Hypothalamus (tissue), 51 donors: Measurements from ENCODE around the gene L3MBTL4.
"Not testable (repeated sequence)": the region's sequence is repeated elsewhere in the genome, so short reads cannot be mapped to it uniquely, and the experiment has no call there.

Source experiments
- DNase-seq, 51 donors: peaks; one replicate each; lab custom pipeline; 2025; lab: John Stamatoyannopoulos, UW

L3MBTL4 gene

DNA sequence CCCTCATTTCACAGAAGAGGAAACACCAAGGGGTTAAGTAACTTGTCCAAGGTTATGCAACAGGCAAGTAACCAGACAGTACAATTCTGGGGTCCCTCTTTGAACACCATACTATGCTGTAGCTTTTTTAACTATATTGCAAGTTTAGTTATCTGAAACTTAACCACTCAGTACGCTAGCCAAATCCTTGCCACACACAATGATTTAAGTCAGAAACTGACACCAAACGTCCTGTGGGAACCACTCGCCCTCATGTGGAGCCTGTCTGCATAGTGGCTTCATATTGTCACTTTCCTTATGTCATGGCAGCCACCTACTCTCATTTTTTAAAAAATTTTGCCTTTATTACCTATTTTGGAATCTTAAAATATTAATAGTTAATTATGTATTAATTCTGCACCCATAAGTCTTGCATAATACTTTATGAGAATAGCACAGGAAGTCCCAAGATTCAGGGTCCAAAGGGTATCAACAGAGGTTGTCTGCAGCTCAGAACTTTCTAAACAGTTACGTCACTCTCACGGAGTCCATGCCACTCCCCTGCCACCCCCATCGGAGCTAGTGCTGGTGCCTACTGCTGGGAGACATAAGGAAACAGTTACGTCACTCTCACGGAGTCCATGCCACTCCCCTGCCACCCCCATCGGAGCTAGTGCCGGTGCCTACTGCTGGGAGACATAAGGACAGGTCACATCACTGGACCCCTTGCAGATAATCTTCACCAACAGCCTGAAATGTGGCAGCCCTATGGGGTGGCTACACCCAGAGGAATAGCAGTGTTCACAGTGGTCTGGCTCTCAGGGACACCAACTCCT, 99.0 kb downstream of the L3MBTL4 start:
- DNase-seq, result no peak

DNA sequence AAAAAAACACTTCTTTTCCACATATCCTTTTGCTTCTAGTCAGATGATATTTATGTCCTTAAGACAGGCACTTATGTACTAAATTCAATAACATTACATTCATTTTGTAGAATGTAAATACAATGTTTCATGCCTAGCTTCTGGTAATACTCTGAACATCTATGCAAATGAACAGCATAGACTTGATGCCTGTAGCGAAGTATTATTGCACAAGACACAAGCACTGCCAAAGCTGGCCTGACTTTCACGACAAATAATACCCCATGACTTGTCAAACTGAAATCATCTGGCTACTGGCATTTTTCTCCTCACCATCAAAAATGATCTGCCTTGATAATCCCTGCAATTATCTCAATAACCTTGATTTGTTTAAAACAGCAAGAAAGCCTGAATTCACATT, 101.3 kb downstream of the L3MBTL4 start:
- DNase-seq, result no peak

DNA sequence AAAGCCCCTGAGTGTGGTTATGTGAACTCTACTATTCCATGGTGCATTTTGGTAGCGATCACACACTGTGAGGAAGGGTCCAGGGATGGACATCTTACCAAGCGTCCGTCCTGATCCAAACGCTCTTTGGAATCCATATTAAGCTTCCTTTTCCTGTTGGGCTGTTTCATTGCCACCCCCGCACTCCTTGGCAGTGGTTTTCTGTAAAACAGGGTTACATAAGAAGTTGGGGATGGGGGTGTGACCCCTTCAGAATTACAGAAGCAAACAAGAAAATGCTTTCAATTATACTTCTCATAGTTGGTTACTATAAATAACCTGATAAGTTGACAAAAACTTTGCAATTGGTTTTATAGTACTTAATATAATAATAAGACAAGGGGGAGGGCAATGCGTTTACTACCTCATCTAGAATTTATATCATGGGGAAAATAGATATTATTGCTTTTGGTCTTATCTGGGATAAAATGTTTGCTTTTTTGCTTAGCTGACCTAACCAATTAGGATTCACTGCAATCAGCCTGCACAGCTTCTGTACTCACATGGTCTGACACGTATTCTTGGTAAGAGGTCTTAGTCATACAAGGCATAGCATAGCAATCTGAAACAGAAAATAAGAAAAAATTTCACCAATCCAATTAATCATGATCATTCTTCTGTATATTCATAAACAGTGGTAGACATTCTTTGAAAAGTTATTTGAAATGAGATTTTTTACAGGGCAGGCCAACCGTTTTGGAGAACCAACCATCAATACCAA, 103.1 kb downstream of the L3MBTL4 start:
- DNase-seq, result no peak

- no peak for DNase-seq
Measured at GRCh38 chr18:6310714-6311113, 104.0 kb downstream of the L3MBTL4 start.

DNA sequence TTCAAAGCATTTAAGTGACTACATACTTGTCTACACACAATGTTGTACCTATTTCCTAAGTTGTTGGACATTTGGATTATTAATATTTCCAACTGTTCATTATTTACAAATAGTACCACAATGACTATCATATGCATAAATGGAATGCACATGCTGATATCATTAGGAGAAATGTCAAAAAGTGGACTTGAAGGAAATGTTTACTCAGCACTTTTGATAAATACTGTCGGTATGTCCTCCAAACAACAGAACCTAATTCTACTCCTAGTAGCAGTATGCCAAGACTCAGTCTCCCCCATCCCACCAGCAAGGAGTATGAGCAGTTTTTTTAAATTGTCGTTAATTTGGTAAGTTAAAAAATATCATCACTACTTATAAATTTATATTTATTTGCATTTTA, 116.8 kb downstream of the L3MBTL4 start:
- no peak for DNase-seq

- peak in 2 of 51 donors; percentile 12 to 25 for DNase-seq
Measured at GRCh38 chr18:6294148-6294784, 120.4 kb downstream of the L3MBTL4 start.

GRCh38 chr18:6289843-6290242, 124.9 kb downstream of the L3MBTL4 start:
- no peak for DNase-seq

DNA sequence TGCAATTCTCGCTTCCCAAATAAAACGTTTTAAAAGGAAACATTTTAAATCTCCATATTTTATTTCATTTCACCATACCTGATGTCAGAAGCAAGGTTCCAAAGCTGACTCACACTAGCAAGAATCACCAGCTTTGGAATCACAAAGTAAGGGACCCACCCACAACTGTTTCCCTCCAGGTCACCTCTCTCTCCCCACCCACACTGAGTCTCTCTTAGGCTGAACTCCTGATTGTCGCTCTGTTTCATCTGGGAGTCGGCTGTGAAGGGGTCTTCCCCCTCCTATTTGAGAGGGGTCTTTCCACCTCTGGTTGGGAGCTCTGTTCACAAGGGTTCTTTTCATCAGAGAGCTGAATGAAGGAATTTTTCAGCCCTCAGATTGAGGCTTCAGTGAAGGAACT, 128.1 kb downstream of the L3MBTL4 start:
- DNase-seq, result no peak

DNA sequence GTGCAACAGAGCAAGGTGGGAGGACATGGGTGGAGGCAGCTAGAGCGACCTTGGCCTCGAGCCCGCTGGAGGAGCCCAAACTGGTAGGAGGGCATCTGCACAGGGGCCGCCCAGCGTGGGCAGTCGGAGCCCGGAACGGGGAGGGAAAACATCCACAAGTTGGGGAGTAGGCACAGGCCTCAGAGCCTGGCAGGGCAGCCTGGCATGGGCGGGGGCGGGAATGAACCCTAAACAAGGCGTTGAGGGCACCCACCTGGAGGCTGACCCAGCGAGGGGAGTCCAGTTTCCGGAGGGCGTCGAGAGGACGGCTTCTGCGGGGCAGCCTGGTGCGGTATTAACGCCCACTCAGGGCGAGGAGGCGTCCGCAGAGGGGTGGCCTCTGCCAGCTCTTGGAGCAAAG, 129.9 kb downstream of the L3MBTL4 start:
- DNase-seq, result no peak

GRCh38 chr18:6284300-6284699, 130.4 kb downstream of the L3MBTL4 start:
- DNase-seq, result no peak

- DNase-seq, result no peak
Measured at GRCh38 chr18:6281874-6282273, 132.8 kb downstream of the L3MBTL4 start.

- DNase-seq, result no peak
Measured at GRCh38 chr18:6280211-6280743, 134.4 kb downstream of the L3MBTL4 start.

DNA sequence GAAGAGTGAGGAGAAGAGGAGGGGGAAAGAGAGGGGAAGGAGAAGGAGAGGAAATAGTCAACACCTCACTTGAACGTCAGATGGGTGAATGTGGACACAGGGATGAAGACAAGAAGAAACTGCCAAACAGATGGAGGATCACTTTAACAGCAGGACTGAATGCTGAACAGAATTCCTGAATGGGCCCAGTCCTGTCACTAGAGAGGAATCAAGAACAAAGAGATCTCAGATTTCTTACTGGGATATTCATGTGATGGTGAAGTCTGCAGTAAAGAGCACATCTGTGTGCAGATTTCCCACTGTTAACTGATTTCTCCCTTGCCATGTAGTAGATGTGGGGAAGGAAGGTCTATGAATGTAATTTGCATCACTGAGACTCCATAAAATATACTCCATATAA, 135.4 kb downstream of the L3MBTL4 start:
- peak in 2 of 51 donors; percentile 6 to 7 for DNase-seq

- no peak for DNase-seq
Measured at GRCh38 chr18:6273423-6273822, 141.3 kb downstream of the L3MBTL4 start.

DNA sequence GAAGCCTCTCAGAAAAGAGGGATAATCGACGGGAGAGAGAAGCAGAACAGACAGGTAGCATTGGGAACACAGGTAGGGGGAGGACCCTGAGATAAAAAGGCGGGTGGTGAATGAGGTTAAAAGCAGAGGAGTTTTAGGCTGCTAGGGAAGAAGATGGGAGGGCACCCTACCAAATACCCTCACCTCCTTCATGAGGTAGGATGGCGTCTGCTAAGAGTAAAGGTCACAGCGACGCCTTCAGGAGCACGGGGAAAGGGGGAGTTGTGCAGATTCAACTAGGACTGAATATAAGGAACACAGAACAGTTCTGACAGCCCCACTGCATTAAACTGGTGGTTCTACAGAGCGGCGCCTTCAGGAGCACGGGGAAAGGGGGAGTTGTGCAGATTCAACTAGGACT, 142.6 kb downstream of the L3MBTL4 start:
- DNase-seq, result not testable (repeated sequence)

- no peak for DNase-seq
Measured at GRCh38 chr18:6271585-6271984, 143.1 kb downstream of the L3MBTL4 start.

DNA sequence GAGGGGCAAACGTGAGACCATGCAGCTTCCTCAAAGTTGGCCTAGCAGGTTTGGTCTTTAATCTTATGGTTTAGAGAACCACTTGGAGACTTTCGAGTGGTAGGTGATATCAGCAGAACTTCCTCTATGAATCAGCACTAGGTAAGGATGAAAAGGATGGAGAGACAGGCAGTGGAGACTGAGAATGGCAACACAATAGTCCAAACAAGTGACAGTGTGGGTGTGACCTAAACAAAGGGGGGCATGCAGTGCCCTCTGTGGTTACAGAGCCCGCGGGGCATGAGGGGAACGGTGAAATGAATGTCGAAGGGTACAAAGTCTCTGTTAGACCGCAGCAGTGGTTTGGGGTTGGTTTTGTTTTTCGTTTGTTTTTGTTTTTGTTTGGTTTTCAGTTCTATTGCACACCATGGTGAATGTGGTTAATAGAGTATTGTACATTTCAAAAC, 143.9 kb downstream of the L3MBTL4 start:
- no peak for DNase-seq

DNA sequence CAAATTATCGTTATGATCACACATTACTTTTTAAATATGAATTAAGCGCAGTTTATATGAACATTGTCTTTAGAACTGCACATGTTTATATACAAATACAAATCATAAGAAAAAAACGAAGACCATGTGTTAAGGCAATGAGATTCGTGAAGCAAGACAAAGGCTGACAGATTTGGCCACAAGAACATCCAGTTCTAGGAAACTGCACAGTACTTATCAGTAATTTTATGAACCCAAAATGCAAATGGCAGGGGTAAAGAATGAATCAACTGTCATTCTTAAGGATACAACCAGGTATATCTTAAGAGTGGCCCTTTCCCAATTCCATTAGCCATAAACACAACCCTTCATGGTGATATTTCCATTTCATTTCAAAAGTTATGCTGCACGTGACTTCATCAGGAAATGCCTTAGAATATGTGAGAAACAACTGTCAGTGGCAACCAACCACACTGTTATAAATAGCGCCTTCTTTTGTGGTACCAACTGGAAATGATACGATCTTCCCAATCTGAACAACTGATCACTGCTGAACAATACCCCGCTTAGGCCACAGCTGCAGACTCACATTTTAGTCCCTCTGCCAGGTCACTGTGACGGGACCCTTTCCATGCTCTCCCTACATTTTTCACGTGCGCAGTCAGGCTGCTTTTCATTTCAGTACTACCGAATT, 144.9 kb downstream of the L3MBTL4 start:
- no peak for DNase-seq

DNA sequence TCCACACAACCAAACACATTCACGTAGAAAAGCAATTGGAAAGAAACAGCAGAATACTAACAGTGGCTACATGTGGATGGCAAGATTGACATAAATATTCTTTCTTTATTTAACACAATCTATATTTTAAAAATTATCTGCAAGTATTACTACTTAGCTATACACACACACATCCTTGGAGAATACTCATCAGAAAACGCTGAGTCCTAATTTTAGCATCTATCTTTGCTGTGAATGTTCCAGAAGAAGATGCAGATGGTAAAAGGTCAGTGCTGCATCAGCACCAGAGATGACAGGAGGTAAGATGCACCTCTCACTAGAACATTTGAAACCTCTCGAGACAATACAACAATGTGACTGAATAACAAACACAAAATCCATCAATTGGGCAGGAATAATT, 148.5 kb downstream of the L3MBTL4 start:
- DNase-seq, result no peak

GRCh38 chr18:6261938-6262337, 152.8 kb downstream of the L3MBTL4 start:
- DNase-seq, result no peak

GRCh38 chr18:6259324-6259723, 155.4 kb downstream of the L3MBTL4 start:
- DNase-seq, result not testable (repeated sequence)
